H1 (cell line): ENCODE results near the gene TAPT1.

ENCODE experiments used
- JUND ChIP-seq: IDR thresholded peaks from 2 replicates; pipeline ENCODE4 v1.6.1; 2011; ENCODE audit warnings: mild to moderate bottlenecking, improper control_type of control experiment, low read length
- USF2 ChIP-seq: IDR thresholded peaks from 2 replicates; pipeline ENCODE4 v1.6.1; 2011; ENCODE audit warnings: low read length, improper control_type of control experiment
- YY1 ChIP-seq: IDR thresholded peaks from 2 replicates; pipeline ENCODE4 v1.6.1; 2011; ENCODE audit warnings: low read depth, mild to moderate bottlenecking, low read length

DNA sequence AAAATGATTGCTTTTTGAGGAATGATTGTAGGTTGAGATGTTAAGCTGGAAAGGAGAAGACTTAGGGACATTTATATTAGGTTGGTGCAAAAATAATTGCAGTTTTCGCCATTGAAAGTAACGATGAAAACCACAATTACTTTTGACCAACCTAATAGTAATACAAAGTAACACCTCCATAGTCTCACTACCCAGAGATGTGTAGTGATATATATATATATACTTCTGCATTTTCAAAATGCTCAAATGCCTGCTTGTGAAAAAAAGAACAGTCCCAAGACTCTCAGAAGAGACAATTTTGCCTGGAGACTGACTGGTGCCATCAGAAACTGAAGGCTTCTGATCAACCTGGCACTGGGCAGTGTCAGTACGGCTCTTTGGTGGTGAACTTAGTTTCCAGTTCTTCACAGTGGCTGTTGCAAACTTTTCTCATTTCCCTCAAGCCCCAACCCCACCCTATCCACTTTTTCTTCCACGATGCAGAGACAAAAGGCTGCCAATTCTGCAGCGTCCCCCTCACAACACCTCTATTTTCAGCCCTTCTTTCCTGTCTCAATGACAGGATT lies 35.1 kb upstream of the TAPT1 start:
- TF ChIP-seq YY1 (no peak), USF2 (no peak), JUND (no peak)
